T-helper 22 cell (primary cell): ENCODE results near the gene HSPA1A.
"Not testable (repeated sequence)": the region's sequence is repeated elsewhere in the genome, so short reads cannot be mapped to it uniquely, and the experiment has no call there.

Experiments
- DNase-seq: peaks from one replicate; pipeline ENCODE4 v3.0.0-alpha.2; 2020; ENCODE audit warnings: low read depth

The HSPA1A gene

GRCh38 chr6:31781244-31782125, 33.9 kb upstream of the HSPA1A start:
- no peak for DNase-seq

DNA sequence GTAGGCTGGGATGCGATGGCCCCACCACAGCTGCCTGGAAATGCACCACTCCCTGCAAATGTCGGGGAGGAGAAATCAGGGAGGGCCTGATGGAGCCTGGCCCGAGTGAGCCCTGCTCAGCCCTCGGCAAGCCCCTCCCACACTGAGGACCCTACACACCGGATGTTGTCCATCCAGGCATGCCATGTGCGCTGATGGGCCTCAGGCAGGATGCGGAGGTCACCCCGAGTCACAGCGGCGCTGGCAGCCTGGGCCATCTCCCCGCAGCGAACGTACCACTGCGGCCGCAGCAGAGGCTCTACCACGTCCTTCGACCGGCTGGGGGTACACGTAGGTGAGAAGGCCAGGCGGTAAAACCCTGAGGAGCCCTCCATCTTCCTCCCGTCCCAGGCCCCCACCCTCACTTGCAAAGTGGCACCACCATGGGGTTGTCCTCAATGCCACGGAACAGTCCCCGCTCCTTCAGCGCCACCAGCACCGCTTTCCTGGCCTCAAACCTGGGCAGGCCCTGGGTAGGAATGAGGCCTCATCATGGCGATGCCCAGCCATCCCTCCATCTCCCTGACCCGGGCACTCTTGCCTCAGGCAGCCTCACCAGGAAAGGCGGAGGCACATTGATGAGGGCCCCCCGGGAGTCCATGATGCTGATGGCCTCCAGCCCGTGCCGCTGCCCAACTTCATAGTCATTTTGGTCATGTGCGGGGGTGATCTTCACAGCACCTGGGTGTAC, 33.1 kb upstream of the HSPA1A start:
- DNase-seq, result no peak

- DNase-seq, result no peak
These were observed 31.0 kb upstream of the HSPA1A start for GRCh38 chr6:31784098-31784925.

DNA sequence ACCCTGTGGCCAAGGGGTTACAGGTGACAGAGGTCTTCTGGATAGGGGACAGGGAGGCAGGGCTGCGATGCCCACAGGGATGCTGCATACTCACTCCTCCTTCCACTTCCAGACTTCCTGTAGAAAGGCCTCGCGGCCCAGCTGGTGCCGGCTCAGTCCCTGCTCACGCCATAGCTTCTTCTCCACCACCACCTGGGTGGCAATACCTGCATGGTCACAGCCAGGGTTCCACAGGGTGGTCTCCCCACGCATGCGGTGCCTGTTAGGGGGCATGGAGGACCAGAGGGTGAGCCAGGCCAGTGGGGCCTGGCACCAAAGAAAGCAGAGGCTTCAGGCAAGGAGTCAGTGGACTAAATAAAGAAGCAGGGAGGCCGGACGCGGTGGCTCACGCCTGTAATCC, 29.9 kb upstream of the HSPA1A start:
- DNase-seq, result no peak

DNA sequence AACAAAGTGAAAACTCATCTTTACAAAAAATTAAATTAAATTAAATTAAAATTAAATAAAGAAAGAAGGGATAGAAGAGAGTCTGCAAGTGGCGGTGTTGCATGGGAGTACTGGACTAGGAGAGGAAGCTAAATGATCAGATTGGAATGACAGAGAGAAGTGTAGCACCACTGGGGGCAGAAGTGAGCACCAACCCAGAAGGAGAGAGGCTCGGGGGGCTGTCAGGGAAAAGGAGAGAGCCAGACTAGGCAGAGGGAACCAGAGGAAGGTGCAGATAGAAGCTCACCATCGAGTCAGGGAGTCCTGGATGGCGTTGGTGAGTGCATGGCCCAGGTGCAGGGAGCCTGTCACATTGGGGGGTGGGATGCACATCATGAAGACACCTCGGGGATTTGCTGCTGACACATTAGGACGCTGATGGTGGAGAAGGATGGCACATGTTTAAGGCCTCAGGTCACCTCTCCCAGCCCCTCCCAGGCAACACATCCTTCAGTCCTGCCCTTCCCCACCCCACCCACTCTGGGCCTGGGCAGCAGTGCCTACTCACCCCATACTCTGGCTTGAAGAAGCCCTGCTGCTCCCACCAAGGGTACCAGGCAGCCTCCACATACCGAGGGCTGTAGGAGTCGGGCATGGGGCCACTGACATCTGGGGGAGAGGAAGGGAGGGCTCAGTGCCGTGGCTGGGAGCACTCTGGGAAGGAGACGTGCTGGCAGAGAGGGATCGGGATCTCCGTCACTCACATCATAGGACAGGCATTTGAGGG, 23.8 kb upstream of the HSPA1A start:
- no peak for DNase-seq

- no peak for DNase-seq
These were observed 23.3 kb upstream of the HSPA1A start for GRCh38 chr6:31792090-31792374.

- DNase-seq, result no peak
These were observed 22.6 kb upstream of the HSPA1A start for GRCh38 chr6:31792761-31793171.

DNA sequence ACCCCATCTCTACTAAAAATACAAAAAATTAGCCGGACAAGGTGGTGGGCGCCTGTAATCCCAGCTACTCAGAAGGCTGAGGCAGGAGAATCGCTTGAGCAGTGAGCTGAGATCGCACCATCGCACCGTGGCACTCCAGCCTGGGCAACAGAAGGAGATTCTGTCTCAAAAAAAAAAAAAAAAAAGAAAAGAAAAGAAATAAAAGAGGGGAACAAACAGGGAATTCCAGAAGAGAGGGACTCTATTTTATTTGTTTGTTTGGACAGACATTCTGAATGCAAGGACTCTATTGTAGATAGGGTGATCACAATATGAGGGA, 21.5 kb upstream of the HSPA1A start:
- DNase-seq, result not testable (repeated sequence)

- no peak for DNase-seq
These were observed 21.0 kb upstream of the HSPA1A start for GRCh38 chr6:31794294-31794865.

DNA sequence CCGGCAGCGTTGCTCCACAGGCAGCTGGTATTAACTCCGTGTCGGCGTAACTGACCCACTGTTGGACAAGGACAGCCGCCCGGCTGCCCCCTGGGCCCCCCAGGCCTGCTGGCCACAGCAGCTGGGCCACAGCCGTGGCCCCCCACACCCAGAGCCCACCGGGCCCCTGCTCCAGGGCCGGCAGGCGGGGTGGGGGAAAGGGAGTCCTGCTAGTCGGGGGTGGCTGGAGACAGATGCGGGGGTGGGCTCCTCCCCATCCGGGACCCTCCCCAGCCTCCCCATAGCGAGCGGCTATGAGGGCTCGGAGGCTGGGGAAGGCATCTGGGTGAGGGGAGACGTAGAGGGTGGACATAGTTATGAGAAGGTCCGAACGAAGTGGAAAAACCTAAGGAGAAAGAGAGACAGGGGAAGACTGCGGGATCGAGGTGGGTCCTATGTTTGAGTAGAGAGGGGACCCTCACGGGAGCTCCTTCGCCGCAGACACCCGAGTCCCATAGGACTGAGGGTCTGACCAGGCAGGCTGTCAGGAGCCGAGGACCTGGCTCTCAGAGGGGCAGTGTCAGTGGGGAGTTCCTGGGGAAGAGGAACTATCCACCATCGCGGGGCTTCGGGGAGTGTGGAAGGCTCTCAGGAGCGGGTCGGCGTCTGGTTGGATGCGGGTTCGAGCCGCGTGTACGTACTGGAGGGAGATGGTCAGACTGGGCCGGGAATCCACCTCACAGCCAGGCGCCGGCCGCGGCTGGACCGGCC, 20.3 kb upstream of the HSPA1A start:
- DNase-seq, result no peak

DNA sequence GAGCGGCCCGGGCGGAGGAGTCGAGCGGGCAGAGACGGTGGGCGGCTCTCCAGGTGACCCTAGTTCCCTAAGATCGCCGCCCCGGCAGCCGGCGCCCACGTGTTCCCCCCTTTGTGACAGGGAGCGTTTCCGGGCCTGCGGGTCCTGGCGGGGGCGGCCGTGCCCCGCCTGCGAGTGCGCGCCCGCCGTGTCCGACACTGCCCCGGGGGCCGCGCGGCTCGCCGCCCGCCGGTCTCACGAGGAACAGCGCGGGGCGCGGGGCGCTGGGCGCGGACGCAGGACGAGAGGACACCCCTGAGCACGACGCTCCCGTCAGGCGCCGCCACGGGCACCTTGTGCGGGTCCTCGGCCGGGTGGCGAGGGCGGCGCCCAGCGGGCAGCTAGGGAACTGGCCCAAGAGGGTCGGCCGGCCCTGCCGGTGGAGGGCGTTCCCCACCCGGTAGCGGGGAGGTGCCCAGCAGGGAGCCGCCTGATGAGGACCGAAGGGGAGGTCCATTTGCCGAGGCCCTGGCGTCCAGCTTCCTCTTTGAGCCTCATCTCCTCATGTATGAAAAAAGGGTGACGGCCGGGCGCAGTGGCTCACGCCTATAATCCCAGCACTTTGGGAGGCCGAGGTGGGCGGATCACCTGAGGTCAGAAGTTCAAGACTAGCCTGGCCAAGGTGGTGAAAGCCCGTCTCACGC, 19.6 kb upstream of the HSPA1A start, which contains the start of gene VARS1:
TSS of gene VARS1 (minus strand) at position 137 of the 683 bp plus-strand sequence. CDS start 535 bp downstream, outside the sequence.
- DNase-seq, result peak; percentile 68

DNA sequence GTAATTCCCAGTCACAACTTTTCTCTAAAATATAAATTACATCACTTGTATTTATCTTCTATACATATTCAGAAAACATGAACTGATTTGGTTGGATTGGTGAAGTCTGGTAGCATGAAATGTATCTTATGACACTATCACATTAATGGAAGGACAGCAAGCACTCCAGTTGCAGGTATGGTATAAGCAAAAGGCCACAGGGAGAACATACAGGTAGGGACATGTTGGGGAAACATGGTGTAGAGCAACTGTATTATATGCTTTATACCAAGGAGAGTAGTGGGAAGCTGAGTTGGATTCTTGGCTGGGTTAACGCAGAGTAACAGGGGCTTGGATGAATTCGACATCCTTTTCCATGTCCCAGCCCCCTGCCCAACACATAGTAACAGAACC, 18.4 kb upstream of the HSPA1A start:
- DNase-seq, result no peak

DNA sequence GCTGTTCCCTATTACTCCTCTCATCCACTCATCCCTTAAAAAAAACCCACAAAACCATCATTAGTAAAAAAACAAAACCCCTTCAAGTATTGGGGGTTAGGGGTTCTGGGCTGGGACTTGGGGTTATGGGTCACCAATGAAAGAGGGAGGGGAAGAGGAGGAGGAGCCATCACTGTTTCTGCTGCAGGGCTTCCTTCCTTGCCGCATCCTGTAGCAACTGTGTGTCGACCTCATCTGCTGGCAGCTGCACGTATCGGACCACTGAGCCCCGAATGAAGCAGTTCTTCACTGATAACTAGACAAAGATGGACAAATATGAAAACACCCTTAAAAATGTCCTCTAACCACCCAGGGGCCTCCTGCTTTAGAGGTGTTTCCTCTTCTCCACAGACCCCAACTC, 17.8 kb upstream of the HSPA1A start:
- no peak for DNase-seq

GRCh38 chr6:31799781-31800180, 15.6 kb upstream of the HSPA1A start:
- no peak for DNase-seq

GRCh38 chr6:31801031-31801927, 14.1 kb upstream of the HSPA1A start:
- DNase-seq, result not testable (repeated sequence)

DNA sequence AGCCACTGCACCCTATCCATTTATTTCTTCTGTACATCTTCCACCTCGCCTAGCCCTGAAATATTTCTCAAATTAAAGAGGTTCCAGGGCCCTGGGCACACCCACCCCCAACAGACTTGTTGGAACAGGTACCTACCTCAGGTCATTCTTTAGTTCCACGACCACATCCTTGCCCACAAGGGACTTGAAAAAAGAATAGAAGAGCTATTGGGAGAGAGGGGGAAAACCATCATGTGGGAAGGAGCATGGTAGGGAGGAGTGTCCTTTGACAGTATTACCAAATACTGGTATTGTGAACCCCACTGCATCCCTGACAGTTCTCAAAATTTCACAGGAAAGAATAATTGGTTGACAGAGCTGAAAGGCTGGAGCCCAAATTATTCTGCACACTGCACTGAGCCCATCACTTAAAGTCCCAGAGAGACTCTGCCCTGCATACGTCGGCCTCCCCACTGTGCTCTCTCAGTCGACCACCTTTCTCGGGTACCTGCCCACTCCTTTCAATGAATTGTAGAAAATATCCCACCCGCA, 9.3 kb upstream of the HSPA1A start:
- no peak for DNase-seq

DNA sequence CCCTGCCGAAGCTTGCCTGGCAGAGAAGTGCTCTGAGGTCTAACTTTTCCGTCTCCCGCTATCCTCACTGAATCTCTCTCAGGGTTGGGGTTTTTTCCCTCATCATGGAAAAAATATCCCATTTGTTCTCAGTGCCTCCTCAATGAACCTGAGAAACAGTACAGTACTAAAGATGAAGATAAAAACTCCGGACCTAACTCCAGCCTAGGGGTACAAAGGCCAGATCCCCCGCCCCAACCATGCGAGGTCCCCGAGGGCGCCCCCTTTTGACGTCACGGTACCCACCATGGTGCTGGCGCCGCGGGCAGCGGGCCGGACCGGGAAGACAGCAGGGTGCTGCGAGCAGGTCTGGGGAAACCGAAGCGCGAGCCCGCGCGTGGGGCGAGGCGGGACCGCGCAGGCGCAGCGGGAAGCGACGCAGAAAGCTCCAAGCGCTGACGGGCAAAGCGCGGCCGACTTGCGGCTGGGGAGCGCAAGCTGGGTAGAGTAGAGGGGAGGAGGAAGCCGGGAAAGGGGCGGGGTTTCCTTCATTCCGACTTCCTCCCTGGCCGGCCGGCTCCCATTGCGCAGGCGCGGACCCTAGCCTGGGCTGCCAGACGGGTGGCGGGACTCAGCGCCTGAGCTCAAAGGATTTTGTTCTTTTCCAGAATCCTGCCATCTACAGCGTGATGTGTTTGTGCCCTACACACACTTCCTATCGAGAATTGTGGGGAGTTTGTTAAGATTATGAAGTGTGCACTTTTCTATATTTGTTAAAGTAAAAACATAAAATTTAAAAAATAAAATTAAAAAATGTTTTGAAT, 8.7 kb upstream of the HSPA1A start, which contains the start of gene LSM2:
TSS of gene LSM2 (minus strand) at position 497 of the 803 bp plus-strand sequence. CDS start at position 288, 209 bp downstream.
- peak; percentile 96 for DNase-seq

DNA sequence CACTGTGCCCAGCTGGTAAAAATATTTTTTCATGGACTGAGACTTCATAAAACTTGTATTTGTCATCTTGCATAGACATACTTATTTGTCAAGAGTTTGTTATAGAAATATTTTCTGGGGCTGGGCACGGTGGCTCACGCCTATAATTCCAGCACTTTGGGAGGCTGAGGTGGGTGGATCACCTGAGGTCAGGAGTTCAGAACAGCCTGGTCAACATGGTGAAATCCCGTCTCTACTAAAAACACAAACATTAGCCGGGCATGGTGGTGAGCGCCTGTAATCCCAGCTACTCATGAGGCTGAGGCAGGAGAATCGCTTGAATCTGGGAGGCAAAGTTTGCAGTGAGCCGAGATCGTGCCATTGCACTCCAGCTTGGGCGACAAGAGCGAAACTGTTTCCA, 6.7 kb upstream of the HSPA1A start:
- not testable (repeated sequence) for DNase-seq
